ENCODE measurements around the gene CD200. TPM values are rescaled to one million over a fixed set of nuclear protein-coding genes. Genes with fewer than 3 reads are reported as not detected.

Gene CD200
- total RNA-seq, 1 donor from 2014 or later, result 42.1 TPM

GRCh38 chr3:112362221-112362620, 29.3 kb downstream of the CD200 start:
- Mint-ChIP-seq H3K4me1 (ENCODE audit: low read depth) (peaks cover 19% of the 10 kb centered on the region), H3K27ac (no peak overlapping the region), H3K36me3 (ENCODE audit: insufficient read depth) (peaks cover 37% of the 10 kb centered on the region), H3K4me3 (ENCODE audit: low read depth) (no peak overlapping the region), H3K27me3 (no peaks in the 10 kb centered on the region), H3K9me3 (ENCODE audit: low read depth) (no peaks in the 10 kb centered on the region)
- no peak for DNase-seq (ENCODE audit: low spot score, unreplicated experiment)
- no peak for TF ChIP-seq CTCF (IDR thresholded peaks at IDR 0.05; ENCODE audit: unreplicated experiment)

- no peak for TF ChIP-seq CTCF (IDR thresholded peaks at IDR 0.05; ENCODE audit: unreplicated experiment)
- Mint-ChIP-seq H3K4me1 (ENCODE audit: low read depth) (peaks cover 19% of the 10 kb centered on the region), H3K27me3 (no peaks in the 10 kb centered on the region), H3K9me3 (ENCODE audit: low read depth) (no peaks in the 10 kb centered on the region), H3K4me3 (ENCODE audit: low read depth) (no peak overlapping the region), H3K36me3 (ENCODE audit: insufficient read depth) (peaks cover 30% of the 10 kb centered on the region), H3K27ac (no peak overlapping the region)
- DNase-seq (ENCODE audit: low spot score, unreplicated experiment), result no peak
Measured at GRCh38 chr3:112364291-112364690, 31.3 kb downstream of the CD200 start.

GRCh38 chr3:112365035-112365434, 32.1 kb downstream of the CD200 start:
- TF ChIP-seq CTCF (IDR thresholded peaks at IDR 0.05; ENCODE audit: unreplicated experiment), result no peak
- Mint-ChIP-seq H3K4me3 (ENCODE audit: low read depth) (no peak overlapping the region), H3K27me3 (no peaks in the 10 kb centered on the region), H3K9me3 (ENCODE audit: low read depth) (no peaks in the 10 kb centered on the region), H3K36me3 (ENCODE audit: insufficient read depth) (peaks cover 29% of the 10 kb centered on the region), H3K4me1 (ENCODE audit: low read depth) (peaks cover 19% of the 10 kb centered on the region), H3K27ac (peak overlapping the region; percentile 65)
- no peak for DNase-seq (ENCODE audit: low spot score, unreplicated experiment)

- H3K4me3 Mint-ChIP-seq (ENCODE audit: low read depth), result no peak overlapping the region
- TF ChIP-seq CTCF (IDR thresholded peaks at IDR 0.05; ENCODE audit: unreplicated experiment), result no peak
- peak overlapping the region; percentile 65 for H3K27ac Mint-ChIP-seq
- H3K9me3 Mint-ChIP-seq (ENCODE audit: low read depth), result no peaks in the 10 kb centered on the region
- H3K4me1 Mint-ChIP-seq (ENCODE audit: low read depth), result peaks cover 17% of the 10 kb centered on the region
- peaks cover 26% of the 10 kb centered on the region for H3K36me3 Mint-ChIP-seq (ENCODE audit: insufficient read depth)
- no peak for DNase-seq (ENCODE audit: low spot score, unreplicated experiment)
- H3K27me3 Mint-ChIP-seq, result no peaks in the 10 kb centered on the region
Measured at GRCh38 chr3:112365636-112366035, 32.7 kb downstream of the CD200 start.

GRCh38 chr3:112366522-112366921, 33.6 kb downstream of the CD200 start:
- Mint-ChIP-seq H3K27me3 (no peaks in the 10 kb centered on the region), H3K9me3 (ENCODE audit: low read depth) (no peaks in the 10 kb centered on the region), H3K4me1 (ENCODE audit: low read depth) (peaks cover 14% of the 10 kb centered on the region), H3K27ac (no peak overlapping the region), H3K36me3 (ENCODE audit: insufficient read depth) (peaks cover 20% of the 10 kb centered on the region), H3K4me3 (ENCODE audit: low read depth) (no peak overlapping the region)
- TF ChIP-seq CTCF (IDR thresholded peaks at IDR 0.05; ENCODE audit: unreplicated experiment), result no peak
- no peak for DNase-seq (ENCODE audit: low spot score, unreplicated experiment)
